Peyer's patch (tissue), 4 donors: ENCODE results near the gene LRRC63. TPM values are rescaled to one million over a fixed set of nuclear protein-coding genes. Genes with fewer than 3 reads are reported as not detected.

Source experiments
- DNase-seq, 3 donors: peaks; one replicate each; pipeline ENCODE4 v3.0.0-alpha.2; 2017 to 2019
- H3K27ac ChIP-seq, 4 donors: fragments of 200-600 bp; sonication (generic); one replicate each; pipeline ENCODE4 v1.5.1; 2016 to 2019
- H3K27me3 ChIP-seq, 2 donors: fragments of 200-600 bp; sonication (generic); one replicate each; pipeline ENCODE4 v1.5.1; 2019
- H3K36me3 ChIP-seq, 3 donors: fragments of 200-600 bp; sonication (generic); one replicate each; pipeline ENCODE4 v1.5.1; 2016 to 2019
- H3K4me1 ChIP-seq, 4 donors: fragments of 200-600 bp; sonication (generic); one replicate each; pipeline ENCODE4 v1.5.1; 2016 to 2019
- H3K4me3 ChIP-seq, 4 donors: fragments of 200-600 bp; sonication (generic); 1 replicate in 3 of 4; 2 replicates in 1 of 4; pipeline ENCODE4 v1.5.1; 2016 to 2019; ENCODE audit warnings: mild to moderate bottlenecking in 1 of 4
- H3K9me3 ChIP-seq, 4 donors: fragments of 200-600 bp; sonication (generic); one replicate each; pipeline ENCODE4 v1.5.1; 2016 to 2019; ENCODE audit warnings: mild to moderate bottlenecking in 1 of 4
- POLR2A ChIP-seq, 2 donors: fragments of 450-650 bp; IDR thresholded peaks; one replicate each; pipeline ENCODE4 v1.5.1; 2017; ENCODE audit warnings: antibody characterized with exemption in 2 of 2, mild to moderate bottlenecking in 2 of 2, moderate library complexity in 2 of 2
- total RNA-seq, 4 donors: library from RNA; depleted of rRNA; stranded (reverse); fragments of >200 nt; gene quantifications; one replicate each; pipeline ENCODE4 v1.1.0, GENCODE V29; 2016
- TF ChIP-seq, protein P1 (sequence below), 6 experiments: fragments of 450-650 bp in 4 of 6; fragments of 200-600 bp in 2 of 6; sonication (generic) in 1 of 6; IDR thresholded peaks; one replicate each; pipeline ENCODE4 v1.5.1; 2017 to 2019; ENCODE audit warnings: antibody characterized with exemption in 6 of 6, mild to moderate bottlenecking in 3 of 6, moderate library complexity in 1 of 6

The LRRC63 gene
- total RNA-seq, 4 donors from 2014 or later, result 0.40 TPM; not detected in 3

DNA sequence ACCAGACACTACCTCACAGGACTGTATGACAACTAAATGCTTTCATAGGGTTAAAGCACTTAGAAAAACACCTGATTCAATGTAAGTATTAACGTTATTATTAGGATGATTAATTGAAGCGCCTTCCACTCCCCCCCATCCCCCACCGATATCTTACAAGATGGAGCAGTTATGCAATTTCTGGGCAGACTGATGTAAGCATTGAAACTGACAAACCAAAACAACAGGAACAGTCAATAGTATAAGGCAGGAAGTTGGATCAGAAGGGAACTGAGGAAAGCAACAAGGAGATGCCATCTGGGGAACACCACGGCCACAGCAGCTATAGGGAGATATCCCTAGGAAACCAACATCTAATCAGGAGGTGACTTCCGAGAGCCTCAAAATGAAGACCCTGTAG is 33.6 kb upstream of the LRRC63 start:
- H3K4me1 ChIP-seq, result peaks cover 0 to 29% (median 0%) of the 10 kb centered on the region in 4 donors
- peak overlapping the region in 3 of 4 donors; percentile 20 to 40 (median 25) for H3K4me3 ChIP-seq
- no peak for TF ChIP-seq POLR2A (IDR thresholded peaks at IDR 0.05)
- TF ChIP-seq, protein P1, sequence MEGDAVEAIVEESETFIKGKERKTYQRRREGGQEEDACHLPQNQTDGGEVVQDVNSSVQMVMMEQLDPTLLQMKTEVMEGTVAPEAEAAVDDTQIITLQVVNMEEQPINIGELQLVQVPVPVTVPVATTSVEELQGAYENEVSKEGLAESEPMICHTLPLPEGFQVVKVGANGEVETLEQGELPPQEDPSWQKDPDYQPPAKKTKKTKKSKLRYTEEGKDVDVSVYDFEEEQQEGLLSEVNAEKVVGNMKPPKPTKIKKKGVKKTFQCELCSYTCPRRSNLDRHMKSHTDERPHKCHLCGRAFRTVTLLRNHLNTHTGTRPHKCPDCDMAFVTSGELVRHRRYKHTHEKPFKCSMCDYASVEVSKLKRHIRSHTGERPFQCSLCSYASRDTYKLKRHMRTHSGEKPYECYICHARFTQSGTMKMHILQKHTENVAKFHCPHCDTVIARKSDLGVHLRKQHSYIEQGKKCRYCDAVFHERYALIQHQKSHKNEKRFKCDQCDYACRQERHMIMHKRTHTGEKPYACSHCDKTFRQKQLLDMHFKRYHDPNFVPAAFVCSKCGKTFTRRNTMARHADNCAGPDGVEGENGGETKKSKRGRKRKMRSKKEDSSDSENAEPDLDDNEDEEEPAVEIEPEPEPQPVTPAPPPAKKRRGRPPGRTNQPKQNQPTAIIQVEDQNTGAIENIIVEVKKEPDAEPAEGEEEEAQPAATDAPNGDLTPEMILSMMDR (IDR thresholded peaks at IDR 0.05), result no peak
- H3K9me3 ChIP-seq, result no peaks in the 10 kb centered on the region
- DNase-seq, result no peak
- no peaks in the 10 kb centered on the region for H3K27me3 ChIP-seq
- H3K27ac ChIP-seq, result peak overlapping the region; percentile 11 to 86 (median 54)
- no peaks in the 10 kb centered on the region for H3K36me3 ChIP-seq

DNA sequence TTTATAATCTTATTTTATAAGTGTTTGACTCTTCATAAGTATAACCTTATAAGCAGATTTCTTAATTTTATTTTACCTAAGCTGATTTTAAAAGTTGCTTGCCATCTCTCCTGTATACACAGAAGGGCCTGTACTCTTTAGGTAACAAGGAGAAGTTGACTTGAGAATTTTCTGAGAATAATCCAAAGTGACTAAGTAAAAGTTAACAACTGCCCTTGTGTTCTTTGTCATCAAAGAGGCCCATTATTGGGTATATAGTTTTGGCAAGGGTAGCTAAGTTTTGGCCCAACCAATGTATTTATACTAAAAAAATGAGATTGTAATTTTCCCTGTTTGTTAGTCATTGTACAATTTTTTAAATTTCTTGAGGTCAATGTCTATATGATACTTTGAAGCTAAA is 32.9 kb upstream of the LRRC63 start:
- H3K36me3 ChIP-seq, result no peaks in the 10 kb centered on the region
- H3K27ac ChIP-seq, result peak overlapping the region in 1 of 4 donors; percentile 86
- no peaks in the 10 kb centered on the region for H3K9me3 ChIP-seq
- H3K27me3 ChIP-seq, result no peaks in the 10 kb centered on the region
- H3K4me3 ChIP-seq, result peak overlapping the region in 3 of 4 donors; percentile 21 to 50 (median 40)
- no peak for DNase-seq
- H3K4me1 ChIP-seq, result peaks cover 0 to 22% (median 2%) of the 10 kb centered on the region in 4 donors
- TF ChIP-seq, protein P1 (IDR thresholded peaks at IDR 0.05), result no peak
- TF ChIP-seq POLR2A (IDR thresholded peaks at IDR 0.05), result no peak

DNA sequence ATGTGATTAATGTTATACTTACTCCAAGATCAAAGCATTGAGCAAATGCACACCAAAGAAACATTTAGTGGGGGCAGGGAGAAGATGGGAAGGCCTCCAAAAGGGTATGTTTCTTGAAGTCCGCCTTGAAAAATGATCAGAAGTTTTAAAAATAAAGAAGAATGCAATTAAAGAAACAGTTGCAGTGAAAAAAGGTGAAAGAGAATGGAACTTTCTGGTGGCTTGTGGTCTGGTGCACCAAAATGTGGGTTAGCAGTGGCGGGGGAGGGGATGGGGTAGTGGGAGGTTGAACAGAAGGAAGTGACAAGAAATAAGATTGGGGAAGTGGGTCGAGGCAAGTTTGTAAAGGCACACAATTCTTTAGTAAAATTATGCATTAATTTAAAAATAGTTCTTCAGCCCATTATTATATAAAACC is 32.2 kb upstream of the LRRC63 start:
- Histone ChIP-seq H3K9me3 (no peaks in the 10 kb centered on the region), H3K4me1 (peaks cover 0 to 15% (median 2%) of the 10 kb centered on the region in 4 donors), H3K27me3 (no peaks in the 10 kb centered on the region), H3K27ac (peak overlapping the region in 3 of 4 donors; percentile 55 to 86 (median 78)), H3K36me3 (no peaks in the 10 kb centered on the region), H3K4me3 (peak overlapping the region; percentile 11 to 50 (median 40))
- TF ChIP-seq POLR2A (IDR thresholded peaks at IDR 0.05), result no peak
- TF ChIP-seq, protein P1 (IDR thresholded peaks at IDR 0.05), result no peak
- peak; percentile 52 to 93 (median 92) for DNase-seq

DNA sequence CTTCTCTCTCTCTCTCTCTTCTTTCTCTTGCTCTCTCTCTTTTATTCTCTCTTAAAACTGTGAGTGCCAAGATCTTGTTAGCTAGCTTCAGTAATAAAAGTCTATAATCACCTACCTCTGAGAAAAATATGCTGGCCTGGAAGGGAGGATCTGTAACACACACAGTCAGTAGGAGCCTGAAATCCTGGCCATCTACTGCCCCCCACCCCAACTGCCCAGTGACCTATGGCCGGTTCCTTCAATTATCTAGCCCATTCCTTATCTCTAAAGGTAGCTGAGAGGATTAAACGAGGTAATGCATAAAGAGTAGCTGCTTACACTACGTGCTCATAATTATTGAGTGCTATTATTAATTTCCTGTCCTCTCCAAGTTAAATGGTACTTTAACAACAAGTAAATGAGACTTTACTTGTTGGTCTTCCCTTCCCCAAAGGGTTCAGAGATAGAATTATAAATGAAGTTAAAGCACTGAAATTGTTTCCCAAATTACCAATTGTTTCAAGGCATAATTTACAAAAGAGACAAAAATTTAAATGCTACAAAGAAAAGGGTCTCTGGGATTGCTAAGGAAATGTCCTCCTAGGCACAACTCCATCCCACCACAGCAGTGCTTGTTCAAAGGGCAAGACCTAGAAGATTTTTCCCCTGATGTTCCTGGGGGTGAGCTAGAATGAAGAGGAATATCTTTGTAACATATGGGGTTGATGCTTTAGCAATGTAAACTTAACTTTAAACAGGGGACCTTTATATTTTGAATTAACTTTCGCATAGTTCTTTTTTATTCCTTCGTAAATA is 31.6 kb upstream of the LRRC63 start:
- no peak for DNase-seq
- Histone ChIP-seq H3K36me3 (no peaks in the 10 kb centered on the region), H3K9me3 (no peaks in the 10 kb centered on the region), H3K27ac (peak overlapping the region; percentile 55 to 86 (median 74)), H3K27me3 (no peaks in the 10 kb centered on the region), H3K4me3 (peak overlapping the region; percentile 11 to 50 (median 40)), H3K4me1 (peaks cover 0 to 12% (median 2%) of the 10 kb centered on the region in 4 donors)
- TF ChIP-seq POLR2A (IDR thresholded peaks at IDR 0.05), result no peak
- TF ChIP-seq, protein P1 (IDR thresholded peaks at IDR 0.05), result no peak

DNA sequence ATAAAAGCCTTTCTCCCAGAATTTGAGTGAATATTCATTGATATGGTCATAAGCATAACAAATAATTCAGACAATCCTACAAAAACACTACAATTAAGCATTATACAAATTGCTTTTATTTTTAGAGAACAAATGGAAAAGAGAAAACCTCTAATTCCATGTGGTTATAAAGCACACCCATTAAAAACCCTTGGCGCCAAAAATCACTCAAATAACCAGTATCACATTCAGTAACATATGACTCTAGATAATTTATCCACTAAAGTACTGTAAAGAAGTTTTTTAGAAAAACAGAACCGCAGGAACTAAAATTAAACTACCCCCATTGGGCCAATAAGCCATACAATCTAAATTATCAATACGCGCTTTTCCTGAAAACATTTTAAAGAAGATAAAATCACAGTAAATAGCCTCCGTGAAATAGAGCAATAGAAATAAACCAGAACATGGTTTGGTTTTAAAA is 30.3 kb upstream of the LRRC63 start:
- peak overlapping the region; percentile 26 to 50 (median 44) for H3K4me3 ChIP-seq
- H3K27ac ChIP-seq, result peak overlapping the region; percentile 55 to 86 (median 76)
- H3K9me3 ChIP-seq, result no peaks in the 10 kb centered on the region

More for the DNA sequence above, 30.3 kb upstream of the LRRC63 start:
- no peak for DNase-seq
- no peaks in the 10 kb centered on the region for H3K27me3 ChIP-seq
- H3K4me1 ChIP-seq, result peaks cover 0 to 7% (median 2%) of the 10 kb centered on the region in 4 donors
- TF ChIP-seq POLR2A (IDR thresholded peaks at IDR 0.05), result no peak
- TF ChIP-seq, protein P1 (IDR thresholded peaks at IDR 0.05), result no peak
- H3K36me3 ChIP-seq, result no peaks in the 10 kb centered on the region
